ENCODE results near the gene ENO1. TPM values are rescaled to one million over a fixed set of nuclear protein-coding genes. Genes with fewer than 3 reads are reported as not detected.
"Not testable (repeated sequence)": the region's sequence is repeated elsewhere in the genome, so short reads cannot be mapped to it uniquely, and the experiment has no call there.

ENO1 gene
- total RNA-seq, 2 donors from 2014 or later = 322 to 380 TPM

DNA sequence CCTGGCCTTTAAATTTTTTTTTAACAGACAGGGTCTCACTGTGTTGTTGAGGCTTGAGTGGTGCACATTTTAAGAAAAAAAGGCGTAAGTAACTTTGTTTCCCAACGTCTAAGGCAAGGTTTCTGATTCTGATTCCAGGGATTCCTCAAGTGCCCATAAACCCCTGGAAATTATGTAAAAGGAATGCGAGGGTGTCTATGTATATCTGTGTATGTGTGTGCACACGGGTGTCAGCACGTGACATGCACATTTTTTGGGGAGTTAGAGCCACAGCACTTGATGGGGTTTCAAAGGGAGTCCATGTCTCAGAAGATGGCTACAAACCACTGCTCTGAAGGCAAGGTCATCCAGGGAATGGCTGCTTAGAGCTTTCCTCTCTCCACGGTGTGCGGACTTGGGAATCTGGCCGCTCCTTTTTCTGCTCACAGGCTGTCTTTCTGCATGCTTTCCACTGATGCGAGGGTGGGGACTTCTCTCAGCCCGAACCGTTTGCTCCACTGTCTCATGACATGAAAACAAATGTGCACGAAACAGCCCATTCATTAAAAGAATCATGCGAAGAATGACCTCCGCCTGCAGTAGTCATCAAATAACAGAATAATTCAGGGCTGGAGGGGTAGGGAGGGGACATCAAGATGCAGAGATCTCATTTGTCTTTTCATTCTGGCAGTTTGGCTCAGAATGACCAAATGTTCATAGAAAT lies 42.4 kb downstream of the ENO1 start:
- Mint-ChIP-seq H3K27ac (no peak overlapping the region), H3K4me3 (no peak overlapping the region), H3K27me3 (no peaks in the 10 kb centered on the region), H3K36me3 (ENCODE audit: low read depth) (no peaks in the 10 kb centered on the region), H3K4me1 (no peaks in the 10 kb centered on the region)
- no peaks in the 10 kb centered on the region for H3K9me3 ChIP-seq (ENCODE audit: control insufficient read depth, low read length, poor library complexity, severe bottlenecking)
- DNase-seq (no peak), ATAC-seq (no peak)

DNA sequence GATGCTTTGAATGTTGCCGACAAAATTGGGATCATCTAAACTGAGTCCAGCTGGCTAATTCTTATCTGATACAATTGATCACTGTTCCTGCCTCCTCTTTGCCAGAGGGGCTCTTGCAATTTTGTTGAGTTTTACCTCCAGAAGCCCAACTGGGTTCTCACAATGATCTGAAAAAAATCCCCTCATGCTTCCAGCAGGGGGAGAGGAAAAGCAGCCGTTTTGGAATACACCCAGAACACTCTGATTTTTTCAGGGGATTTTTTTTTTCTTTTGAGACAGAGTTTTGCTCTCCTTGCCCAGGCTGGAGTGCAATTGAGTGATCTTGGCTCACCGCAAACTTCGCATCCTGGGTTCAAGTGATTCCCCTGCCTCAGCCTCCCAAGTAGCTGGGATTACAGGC lies 47.1 kb downstream of the ENO1 start:
- no peak for ATAC-seq
- no peak for DNase-seq
- H3K9me3 ChIP-seq (ENCODE audit: control insufficient read depth, low read length, poor library complexity, severe bottlenecking) = no peaks in the 10 kb centered on the region
- Mint-ChIP-seq H3K27ac (no peak overlapping the region), H3K36me3 (ENCODE audit: low read depth) (peaks cover 4% of the 10 kb centered on the region), H3K4me1 (peaks cover 13% of the 10 kb centered on the region), H3K4me3 (no peak overlapping the region), H3K27me3 (no peaks in the 10 kb centered on the region)

DNA sequence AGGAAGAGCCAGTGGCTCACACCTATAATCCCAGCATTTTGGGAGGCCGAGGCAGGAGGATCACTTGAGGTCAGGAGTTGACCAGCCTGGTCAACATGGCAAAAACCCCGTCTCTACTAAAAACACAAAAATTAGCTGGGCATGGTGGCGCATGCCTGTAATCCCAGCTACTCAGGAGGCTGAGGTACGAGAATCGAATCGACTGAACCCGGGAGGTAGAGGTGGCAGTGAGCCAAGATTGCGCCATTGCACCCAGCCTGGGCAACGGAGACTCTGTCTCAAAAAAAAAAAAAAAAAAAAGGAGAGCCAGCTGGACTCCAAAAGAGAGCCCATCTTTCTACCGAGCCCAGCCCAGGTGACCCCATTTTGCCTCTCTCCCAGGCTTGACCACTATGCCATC lies 47.8 kb downstream of the ENO1 start:
- H3K9me3 ChIP-seq (ENCODE audit: control insufficient read depth, low read length, poor library complexity, severe bottlenecking); H3K27me3 Mint-ChIP-seq; DNase-seq; H3K27ac Mint-ChIP-seq; ATAC-seq; H3K36me3 Mint-ChIP-seq (ENCODE audit: low read depth): not testable (repeated sequence)
- Mint-ChIP-seq H3K4me1 (peaks cover 13% of the 10 kb centered on the region), H3K4me3 (peak overlapping the region; percentile 55)

DNA sequence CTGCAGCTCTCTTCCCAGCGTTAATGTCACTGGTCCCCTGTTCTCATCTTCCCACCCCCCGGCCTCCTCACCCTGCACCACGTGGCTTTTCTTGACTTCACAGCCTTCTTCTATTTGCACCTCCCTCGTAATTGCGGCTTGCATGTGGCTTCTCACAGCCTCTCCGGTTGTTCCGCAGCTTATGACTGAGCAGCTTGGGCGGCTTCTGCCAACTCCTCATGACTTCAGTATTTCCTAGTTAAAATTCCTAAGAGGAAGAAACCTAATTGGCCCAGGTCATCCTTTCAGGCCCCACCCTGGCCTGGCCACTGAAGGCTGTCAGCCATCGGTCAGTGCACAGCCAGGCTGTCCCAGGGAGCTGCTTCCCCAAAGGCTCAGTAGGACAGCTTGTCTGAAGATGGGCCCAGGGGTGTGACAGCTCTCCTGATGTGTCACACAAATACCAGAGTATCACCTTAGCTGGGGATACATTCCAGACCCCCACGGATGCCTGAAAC lies 52.5 kb downstream of the ENO1 start:
- DNase-seq (no peak), ATAC-seq (no peak)
- no peaks in the 10 kb centered on the region for H3K9me3 ChIP-seq (ENCODE audit: control insufficient read depth, low read length, poor library complexity, severe bottlenecking)
- Mint-ChIP-seq H3K27ac (no peak overlapping the region), H3K4me3 (no peak overlapping the region), H3K36me3 (ENCODE audit: low read depth) (peaks cover 4% of the 10 kb centered on the region), H3K4me1 (peaks cover 13% of the 10 kb centered on the region), H3K27me3 (peaks cover 7% of the 10 kb centered on the region)

DNA sequence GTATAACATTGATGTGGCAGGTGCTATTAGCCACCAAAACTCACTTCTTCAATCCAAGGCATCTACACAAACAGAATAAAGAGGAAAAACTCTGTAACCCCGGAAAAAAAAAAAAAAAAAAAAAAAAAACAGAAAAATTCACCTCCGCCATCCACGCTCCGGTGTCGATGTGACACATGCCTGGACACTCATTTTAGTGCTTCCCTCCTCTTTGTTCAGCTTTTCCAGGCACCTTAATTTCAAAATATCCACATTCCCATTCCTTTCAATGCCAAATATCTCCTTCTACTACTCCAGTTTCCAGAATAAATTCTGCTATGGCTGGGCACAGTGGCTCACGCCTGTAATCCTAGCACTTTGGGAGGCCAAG lies 55.2 kb downstream of the ENO1 start:
- H3K9me3 ChIP-seq (ENCODE audit: control insufficient read depth, low read length, poor library complexity, severe bottlenecking) = no peaks in the 10 kb centered on the region
- Mint-ChIP-seq H3K4me3 (no peak overlapping the region), H3K27ac (no peak overlapping the region), H3K4me1 (peaks cover 2% of the 10 kb centered on the region), H3K36me3 (ENCODE audit: low read depth) (no peaks in the 10 kb centered on the region), H3K27me3 (peaks cover 7% of the 10 kb centered on the region)
- no peak for ATAC-seq
- no peak for DNase-seq

DNA sequence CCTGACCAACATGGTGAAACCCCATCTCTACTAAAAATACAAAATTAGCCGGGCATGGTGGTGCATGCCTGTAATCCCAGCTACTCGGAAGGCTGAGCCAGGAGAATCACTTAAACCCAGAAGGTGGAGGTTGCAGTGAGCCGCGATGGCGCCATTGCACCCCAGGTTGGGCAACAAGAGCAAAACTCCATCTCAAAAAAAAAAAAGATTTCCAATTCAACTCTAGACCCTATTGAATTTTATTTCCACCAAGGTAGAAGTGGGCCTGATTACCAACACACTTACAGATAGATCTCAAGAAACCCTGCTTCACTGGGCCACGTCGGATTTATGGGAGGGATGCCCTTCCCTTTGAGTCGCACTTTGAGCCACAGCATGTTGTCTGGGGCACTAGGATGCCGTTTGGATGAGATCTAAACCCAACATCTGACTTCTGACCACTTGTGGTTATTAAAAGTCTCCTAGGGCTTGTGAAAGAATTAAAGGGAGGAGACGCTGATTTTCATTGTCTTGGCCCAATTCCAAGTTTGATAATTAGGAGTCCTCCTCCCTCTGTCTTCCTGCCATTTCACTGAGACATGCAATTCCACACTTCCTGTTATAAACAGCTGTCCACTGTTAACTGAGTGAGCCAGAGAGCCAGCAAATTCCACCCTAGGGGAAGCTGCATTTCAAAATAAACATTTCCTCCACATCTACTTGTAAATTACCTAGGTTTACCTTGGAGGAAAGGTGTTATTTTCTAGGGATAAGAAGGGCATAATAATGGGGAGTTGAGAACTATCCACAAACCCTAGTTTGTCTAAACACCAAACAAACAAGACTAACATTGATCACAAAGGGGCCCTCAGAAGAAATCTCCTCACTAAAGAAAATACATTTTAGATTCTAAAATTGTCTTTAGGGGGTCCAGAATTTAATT lies 55.9 kb downstream of the ENO1 start:
- Mint-ChIP-seq H3K4me3 (no peak overlapping the region), H3K4me1 (peaks cover 4% of the 10 kb centered on the region), H3K36me3 (ENCODE audit: low read depth) (no peaks in the 10 kb centered on the region), H3K27me3 (peaks cover 7% of the 10 kb centered on the region), H3K27ac (no peak overlapping the region)
- H3K9me3 ChIP-seq (ENCODE audit: control insufficient read depth, low read length, poor library complexity, severe bottlenecking) = no peaks in the 10 kb centered on the region
- DNase-seq = no peak
- ATAC-seq = no peak

DNA sequence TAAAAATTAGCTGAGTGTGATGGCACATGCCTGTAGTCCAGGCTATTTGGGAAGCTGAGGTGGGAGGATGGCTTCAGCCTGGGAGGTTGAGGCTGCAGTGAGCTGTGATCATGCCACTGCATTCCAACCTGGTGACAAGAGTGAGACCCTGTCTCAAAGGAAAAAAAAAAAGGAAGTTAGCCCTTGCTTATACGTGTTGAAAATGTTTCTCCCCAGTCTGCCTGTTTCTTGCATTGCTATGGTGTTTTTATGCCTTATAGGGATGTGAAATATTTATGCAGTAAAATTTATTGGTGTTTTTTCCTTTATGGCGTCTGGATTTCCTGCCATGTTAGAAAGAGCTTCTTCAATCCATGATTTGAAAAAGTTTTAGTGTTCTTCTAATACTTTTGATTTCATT lies 57.4 kb downstream of the ENO1 start:
- ATAC-seq = no peak
- peaks cover 13% of the 10 kb centered on the region for H3K4me1 Mint-ChIP-seq
- H3K27me3 Mint-ChIP-seq = peaks cover 7% of the 10 kb centered on the region
- H3K27ac Mint-ChIP-seq = no peak overlapping the region
- H3K9me3 ChIP-seq (ENCODE audit: control insufficient read depth, low read length, poor library complexity, severe bottlenecking) = no peaks in the 10 kb centered on the region
- H3K36me3 Mint-ChIP-seq (ENCODE audit: low read depth) = peaks cover 2% of the 10 kb centered on the region
- no peak for DNase-seq
- no peak overlapping the region for H3K4me3 Mint-ChIP-seq

DNA sequence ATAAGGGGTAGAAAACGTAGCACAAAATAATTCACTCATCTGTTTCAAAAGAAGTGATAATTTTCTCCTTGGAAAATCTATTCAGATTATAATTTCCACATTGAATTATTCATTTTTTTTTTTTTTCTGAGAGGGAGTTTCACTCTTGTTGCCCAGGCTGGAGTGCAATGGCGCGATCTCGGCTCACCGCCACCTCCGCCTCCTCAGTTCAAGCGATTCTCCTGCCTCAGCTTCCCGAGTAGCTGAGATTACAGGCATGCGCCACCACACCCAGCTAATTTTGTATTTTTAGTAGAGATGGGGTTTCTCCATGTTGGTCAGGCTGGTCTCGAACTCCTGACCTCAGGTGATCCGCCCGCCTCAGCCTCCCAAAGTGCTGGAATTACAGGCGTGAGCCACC lies 59.7 kb downstream of the ENO1 start:
- peaks cover 24% of the 10 kb centered on the region for H3K4me1 Mint-ChIP-seq
- H3K9me3 ChIP-seq (ENCODE audit: control insufficient read depth, low read length, poor library complexity, severe bottlenecking); H3K27ac Mint-ChIP-seq; H3K27me3 Mint-ChIP-seq; DNase-seq; ATAC-seq; H3K4me3 Mint-ChIP-seq; H3K36me3 Mint-ChIP-seq (ENCODE audit: low read depth): not testable (repeated sequence)

DNA sequence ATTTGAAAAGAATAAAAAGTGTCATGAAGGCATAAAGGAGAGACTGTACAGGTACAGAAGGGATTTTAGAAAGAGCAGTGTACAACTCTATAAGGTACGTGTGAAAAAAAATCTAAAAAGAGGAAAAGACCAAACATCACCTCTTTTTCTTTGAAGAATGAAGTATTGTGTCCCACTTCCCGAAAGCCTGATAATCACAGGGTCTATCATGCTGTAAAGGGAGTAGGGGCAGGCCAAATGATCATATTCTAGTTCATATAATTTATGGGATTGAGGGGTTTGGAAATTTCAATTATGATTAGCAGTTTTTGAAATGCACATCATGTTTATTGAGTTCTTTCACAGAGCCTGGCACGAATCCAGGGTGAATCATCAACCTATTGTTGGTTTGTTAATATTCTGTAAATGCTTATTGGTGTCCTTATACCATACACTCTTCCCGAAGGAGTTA lies 60.1 kb downstream of the ENO1 start:
- no peak for DNase-seq
- peaks cover 7% of the 10 kb centered on the region for H3K27me3 Mint-ChIP-seq
- peaks cover 24% of the 10 kb centered on the region for H3K4me1 Mint-ChIP-seq
- H3K9me3 ChIP-seq (ENCODE audit: control insufficient read depth, low read length, poor library complexity, severe bottlenecking) = no peaks in the 10 kb centered on the region
- no peak for ATAC-seq
- H3K4me3 Mint-ChIP-seq = peak overlapping the region; percentile 97
- peaks cover 2% of the 10 kb centered on the region for H3K36me3 Mint-ChIP-seq (ENCODE audit: low read depth)
- H3K27ac Mint-ChIP-seq = peak overlapping the region; percentile 97

DNA sequence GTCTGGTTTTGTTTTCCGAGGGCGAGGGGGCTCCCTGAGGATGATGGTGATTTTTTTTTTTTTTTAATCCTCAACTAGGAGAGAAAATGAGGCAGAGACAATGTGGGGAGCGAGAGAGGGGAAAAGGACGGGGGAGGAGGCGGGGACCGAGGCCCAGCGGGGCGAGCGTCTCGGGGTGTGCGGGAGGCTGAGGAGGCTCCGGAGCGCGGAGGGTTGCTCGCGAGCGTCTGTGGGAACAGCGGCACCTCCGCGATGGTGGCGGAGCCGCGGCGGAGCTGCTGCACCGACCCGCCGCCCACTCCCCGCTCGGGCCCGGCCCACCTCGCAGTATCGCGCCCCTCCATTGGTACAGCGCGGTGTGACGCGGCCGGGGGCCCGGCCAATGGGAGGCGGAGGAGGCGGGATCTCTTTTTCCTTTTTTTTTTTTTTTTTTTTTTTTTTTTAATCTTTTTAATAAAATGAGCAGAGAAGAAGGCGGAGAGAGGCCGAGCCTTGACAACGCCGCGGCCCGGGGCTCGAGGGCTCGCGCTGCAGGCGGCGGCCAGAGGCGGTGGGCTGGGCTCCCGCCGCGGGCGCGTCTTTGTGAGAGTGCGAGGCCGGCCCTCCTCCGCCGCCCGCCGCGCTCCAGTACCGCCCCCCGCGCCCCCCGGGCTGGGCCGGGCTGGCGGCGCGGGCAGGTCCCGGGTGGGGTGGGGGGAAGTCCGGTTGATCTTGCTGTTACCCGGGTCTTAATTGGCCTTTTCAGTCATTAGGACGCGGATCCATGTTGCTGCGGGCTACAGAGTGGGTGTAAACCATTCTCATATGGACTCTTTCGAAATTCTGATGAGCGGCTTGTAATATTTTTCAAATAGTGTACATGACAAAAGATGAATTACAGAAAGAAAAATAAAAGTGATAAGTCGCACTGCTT lies 60.8 kb downstream of the ENO1 start, which contains the start of gene RERE:
TSS of gene RERE (minus strand) at position 229 of the 913 bp plus-strand sequence.
- ATAC-seq (peak; percentile 97), DNase-seq (peak; percentile 95 to 99 (median 96))
- H3K4me3 Mint-ChIP-seq = peak within 1 kb of the TSS; percentile 97
- peaks cover 27% of the 10 kb centered on the region for H3K4me1 Mint-ChIP-seq
- H3K27me3 Mint-ChIP-seq = peaks cover 7% of the 10 kb centered on the region
- H3K36me3 Mint-ChIP-seq (ENCODE audit: low read depth) = peaks cover 2% of the 10 kb centered on the region
- peak within 1 kb of the TSS; percentile 97 for H3K27ac Mint-ChIP-seq
- no peaks in the 10 kb centered on the region for H3K9me3 ChIP-seq (ENCODE audit: control insufficient read depth, low read length, poor library complexity, severe bottlenecking)

DNA sequence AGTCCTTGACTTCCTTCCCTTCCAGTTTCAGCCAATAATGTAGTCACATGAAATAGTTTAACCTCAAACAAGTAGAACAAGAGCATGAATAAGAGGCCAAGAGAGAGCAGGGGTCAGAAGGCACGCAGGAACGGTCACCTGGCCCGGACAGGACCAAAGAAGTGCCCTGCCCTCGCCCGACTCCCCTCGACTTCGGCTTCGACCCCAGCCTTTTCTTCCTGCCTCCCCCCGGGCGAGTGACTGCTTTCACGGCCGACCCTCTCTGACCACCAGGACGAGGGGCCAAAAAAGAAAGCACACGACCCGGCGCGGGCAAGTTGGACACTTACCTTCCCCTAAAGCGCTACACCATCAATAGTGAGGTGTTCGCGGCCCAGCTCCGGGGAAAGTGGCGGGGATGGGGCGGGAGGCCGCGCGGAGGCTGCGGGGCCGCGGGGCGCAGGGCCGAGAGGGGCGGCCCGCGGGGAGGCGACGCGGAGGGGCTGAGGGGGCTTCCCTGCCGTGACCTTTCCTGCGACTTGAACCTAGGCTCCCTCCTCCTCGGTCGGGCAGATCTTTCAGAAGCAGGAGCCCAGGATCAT lies 61.6 kb downstream of the ENO1 start:
- peaks cover 2% of the 10 kb centered on the region for H3K27me3 Mint-ChIP-seq
- H3K36me3 Mint-ChIP-seq (ENCODE audit: low read depth) = peaks cover 2% of the 10 kb centered on the region
- H3K4me1 Mint-ChIP-seq = peaks cover 27% of the 10 kb centered on the region
- peak in 2 of 3 donors; percentile 18 for DNase-seq
- H3K4me3 Mint-ChIP-seq = peak overlapping the region; percentile 97
- H3K27ac Mint-ChIP-seq = peak overlapping the region; percentile 97
- H3K9me3 ChIP-seq (ENCODE audit: control insufficient read depth, low read length, poor library complexity, severe bottlenecking) = no peaks in the 10 kb centered on the region
- peak; percentile 26 for ATAC-seq

DNA sequence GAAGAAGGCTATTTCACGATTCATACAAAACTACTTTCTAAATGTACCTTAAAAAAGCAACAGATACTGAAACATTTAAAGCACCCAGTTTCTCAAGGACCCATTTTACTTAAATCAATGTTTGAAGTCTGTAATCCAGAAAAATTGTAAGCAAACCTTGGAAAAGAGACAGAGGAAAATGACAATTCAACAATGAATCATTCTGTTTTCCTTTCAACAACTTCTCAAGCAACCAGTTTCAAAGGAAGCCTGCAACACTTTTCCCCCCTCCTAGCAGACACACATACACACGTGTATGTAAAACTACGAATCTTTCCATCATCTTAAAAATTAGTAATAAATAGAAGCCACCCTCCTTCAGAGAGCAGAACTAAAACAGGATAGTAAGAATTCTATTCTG lies 62.2 kb downstream of the ENO1 start:
- Mint-ChIP-seq H3K27ac (peak overlapping the region; percentile 97), H3K36me3 (ENCODE audit: low read depth) (peaks cover 2% of the 10 kb centered on the region), H3K4me3 (peak overlapping the region; percentile 97), H3K4me1 (peaks cover 27% of the 10 kb centered on the region), H3K27me3 (no peaks in the 10 kb centered on the region)
- ATAC-seq = no peak
- H3K9me3 ChIP-seq (ENCODE audit: control insufficient read depth, low read length, poor library complexity, severe bottlenecking) = no peaks in the 10 kb centered on the region
- no peak for DNase-seq
